Natural killer cell (primary cell): ENCODE data around the gene AHDC1. TPM values are rescaled to one million over a fixed set of nuclear protein-coding genes. Genes with fewer than 3 reads are reported as not detected.

Experiments used
- ATAC-seq, 3 donors: fragments of 150-1000 bp in 2 of 3; fragments of 200-7000 bp in 1 of 3; cut with Tn5 transposase; 1 replicate in 1 of 3; 2 replicates in 2 of 3; pipeline ENCODE4 v1.10.0; 2021; ENCODE audit warnings: mild to moderate bottlenecking in 2 of 3, moderate library complexity in 2 of 3
- DNase-seq, 2 donors: peaks; one replicate each; pipeline versions ENCODE4 v3.0.0 to v3.0.0-alpha.2; 2013 to 2021; ENCODE audit warnings: mixed read lengths in 1 of 2
- H3K27ac ChIP-seq: one replicate; pipeline ENCODE4 v1.5.1; 2013; ENCODE audit warnings: mild to moderate bottlenecking, low read length
- H3K27me3 ChIP-seq: one replicate; pipeline ENCODE4 v1.6.1; 2013; ENCODE audit warnings: low read length; ENCODE audit not compliant: control insufficient read depth, insufficient read depth
- H3K36me3 ChIP-seq: one replicate; pipeline ENCODE4 v1.6.1; 2013; ENCODE audit warnings: low read length; ENCODE audit not compliant: control insufficient read depth, insufficient read depth
- H3K4me1 ChIP-seq: one replicate; pipeline ENCODE4 v1.6.1; 2013; ENCODE audit warnings: low read length; ENCODE audit not compliant: control insufficient read depth, insufficient read depth
- H3K4me3 ChIP-seq: one replicate; pipeline ENCODE4 v1.5.1; 2013; ENCODE audit warnings: low read length
- H3K9me3 ChIP-seq: one replicate; pipeline ENCODE4 v1.6.1; 2013; ENCODE audit warnings: low read length; ENCODE audit not compliant: control insufficient read depth, insufficient read depth
- H3K27ac Mint-ChIP-seq, 2 donors: one replicate each; pipeline ENCODE4 v1.8.0; 2022; ENCODE audit warnings: mild to moderate bottlenecking in 2 of 2, mixed read lengths in 2 of 2, moderate library complexity in 1 of 2
- H3K27me3 Mint-ChIP-seq, 2 donors: one replicate each; pipeline ENCODE4 v1.8.0; 2022; ENCODE audit warnings: low read depth in 2 of 2, mixed read lengths in 2 of 2
- H3K36me3 Mint-ChIP-seq: one replicate; pipeline ENCODE4 v1.8.0; 2022; ENCODE audit warnings: mixed read lengths
- H3K4me1 Mint-ChIP-seq, 2 donors: one replicate each; pipeline ENCODE4 v1.8.0; 2022; ENCODE audit warnings: mixed read lengths in 2 of 2
- H3K4me3 Mint-ChIP-seq: one replicate; pipeline ENCODE4 v1.8.0; 2022; ENCODE audit warnings: mild to moderate bottlenecking, moderate library complexity, mixed read lengths
- H3K9me3 Mint-ChIP-seq, 2 donors: one replicate each; pipeline ENCODE4 v1.8.0; 2022; ENCODE audit warnings: mixed read lengths in 2 of 2
- WGBS: methylation state at CpG from one replicate; pipeline ENCODE4 v1.1.7; 2013; ENCODE audit warnings: missing lambda C conversion rate; ENCODE audit not compliant: insufficient coverage; 5-methylcytosine and 5-hydroxymethylcytosine counted together
- intact Hi-C: fragments of 100-400 bp; cut with micrococcal nuclease; formaldehyde crosslinking; loops from one replicate; pipeline ENCODE4 v1.14.2; 2022
- total RNA-seq, 4 donors: library from RNA; stranded (reverse); fragments of 120-200 nt in 1 of 4; gene quantifications; one replicate each; pipeline versions ENCODE4 v1.2.3 to v1.2.4, GENCODE V29; 2013 to 2022
- TF ChIP-seq, protein P1 (sequence below): fragments of 200-600 bp; IDR thresholded peaks from one replicate; pipeline ENCODE4 v1.8.0; 2022; ENCODE audit warnings: antibody characterized with exemption

Gene AHDC1
- total RNA-seq, 3 donors from 2014 or later (not counting 1 experiment from before 2014, with no cell fraction given) = 39.6 to 67.0 (median 47.0) TPM

DNA sequence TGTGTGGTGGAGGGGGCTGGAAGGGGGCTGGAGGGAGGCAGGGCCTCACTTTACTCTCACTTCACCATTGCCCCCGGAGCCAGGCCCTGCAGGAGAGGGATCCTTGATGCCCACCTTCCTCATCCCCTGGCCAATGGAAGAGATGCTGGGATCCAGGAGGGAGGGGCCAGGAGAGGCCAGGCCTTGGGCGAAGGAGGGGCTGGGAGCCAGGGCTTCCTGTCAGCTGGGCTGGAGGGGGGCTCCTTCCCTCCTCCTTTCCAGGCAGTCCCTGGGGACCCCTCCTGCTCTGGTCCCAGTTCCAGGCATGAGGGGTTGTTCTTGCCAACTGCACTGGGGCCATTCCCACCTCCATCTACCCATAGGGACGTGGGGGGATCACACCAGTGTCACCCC is 5.7 kb downstream of the AHDC1 start:
- peaks cover 27 to 42% of the 10 kb centered on the region in 2 donors for H3K4me1 Mint-ChIP-seq

DNA sequence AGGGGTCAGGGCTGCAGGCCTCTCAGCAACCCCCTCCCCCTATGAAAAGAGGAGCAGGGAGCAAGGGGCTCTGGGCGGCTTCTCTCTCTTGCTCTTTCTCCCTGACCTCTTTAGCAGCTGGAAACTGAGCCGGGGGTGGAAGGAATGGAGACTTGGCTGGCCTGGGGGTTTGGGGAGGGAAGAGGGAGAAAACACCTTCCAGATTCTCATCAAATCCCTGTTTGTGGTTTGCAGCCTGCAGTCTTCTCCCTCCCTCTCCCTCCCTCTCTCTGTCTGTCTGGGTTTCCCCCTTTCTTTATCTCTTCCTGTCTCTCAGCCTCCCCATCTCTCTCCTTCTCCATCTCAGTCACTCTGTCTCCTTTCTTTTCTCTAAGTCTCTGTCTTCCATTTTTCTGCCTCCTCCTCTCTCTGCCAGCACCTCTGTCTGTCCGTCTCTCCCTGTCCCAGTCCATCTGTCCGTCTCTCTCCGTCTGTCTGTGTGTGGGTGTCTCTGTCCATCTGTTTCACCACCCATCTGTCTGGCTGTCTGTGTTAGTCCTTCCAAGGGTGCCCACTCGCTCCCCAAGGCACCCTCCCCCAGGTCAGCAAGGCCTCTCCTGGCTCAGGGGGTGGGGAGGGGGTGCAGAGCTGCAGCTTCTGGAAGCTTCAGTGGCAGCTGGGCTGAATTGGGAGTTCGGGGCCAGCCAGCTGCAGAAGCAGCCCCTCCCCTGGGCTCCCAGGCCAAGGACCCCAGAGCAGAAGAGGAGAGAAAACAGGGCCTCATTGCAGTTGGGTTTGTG is 6.2 kb downstream of the AHDC1 start:
- Mint-ChIP-seq H3K27ac (peak overlapping the region; percentile 10 to 11), H3K4me3 (peak overlapping the region; percentile 51), H3K36me3 (no peaks in the 10 kb centered on the region), H3K4me1 (peaks cover 27 to 42% of the 10 kb centered on the region in 2 donors), H3K27me3 (no peaks in the 10 kb centered on the region), H3K9me3 (no peaks in the 10 kb centered on the region)
- Histone ChIP-seq H3K4me3 (no peak overlapping the region), H3K9me3 (no peaks in the 10 kb centered on the region), H3K27me3 (no peaks in the 10 kb centered on the region), H3K4me1 (peaks cover 93% of the 10 kb centered on the region), H3K27ac (no peak overlapping the region), H3K36me3 (no peaks in the 10 kb centered on the region)
- no peak for ATAC-seq
- TF ChIP-seq, protein P1, sequence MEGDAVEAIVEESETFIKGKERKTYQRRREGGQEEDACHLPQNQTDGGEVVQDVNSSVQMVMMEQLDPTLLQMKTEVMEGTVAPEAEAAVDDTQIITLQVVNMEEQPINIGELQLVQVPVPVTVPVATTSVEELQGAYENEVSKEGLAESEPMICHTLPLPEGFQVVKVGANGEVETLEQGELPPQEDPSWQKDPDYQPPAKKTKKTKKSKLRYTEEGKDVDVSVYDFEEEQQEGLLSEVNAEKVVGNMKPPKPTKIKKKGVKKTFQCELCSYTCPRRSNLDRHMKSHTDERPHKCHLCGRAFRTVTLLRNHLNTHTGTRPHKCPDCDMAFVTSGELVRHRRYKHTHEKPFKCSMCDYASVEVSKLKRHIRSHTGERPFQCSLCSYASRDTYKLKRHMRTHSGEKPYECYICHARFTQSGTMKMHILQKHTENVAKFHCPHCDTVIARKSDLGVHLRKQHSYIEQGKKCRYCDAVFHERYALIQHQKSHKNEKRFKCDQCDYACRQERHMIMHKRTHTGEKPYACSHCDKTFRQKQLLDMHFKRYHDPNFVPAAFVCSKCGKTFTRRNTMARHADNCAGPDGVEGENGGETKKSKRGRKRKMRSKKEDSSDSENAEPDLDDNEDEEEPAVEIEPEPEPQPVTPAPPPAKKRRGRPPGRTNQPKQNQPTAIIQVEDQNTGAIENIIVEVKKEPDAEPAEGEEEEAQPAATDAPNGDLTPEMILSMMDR = no peak
- intact Hi-C loops = no loop called here
- no peak for DNase-seq
- WGBS = 76% methylated on average over 4 of the region's 7 CpGs

More for the DNA sequence above, 5.7 kb downstream of the AHDC1 start:
- TF ChIP-seq, protein P1 = no peak
- no peaks in the 10 kb centered on the region for H3K36me3 ChIP-seq
- H3K4me3 ChIP-seq = no peak overlapping the region
- WGBS = 61% methylated on average over 2 of the region's 3 CpGs
- no peaks in the 10 kb centered on the region for H3K27me3 ChIP-seq
- H3K9me3 ChIP-seq = no peaks in the 10 kb centered on the region
- DNase-seq = no peak
- peak overlapping the region in 1 of 2 donors; percentile 74 for H3K27ac Mint-ChIP-seq
- no peaks in the 10 kb centered on the region for H3K27me3 Mint-ChIP-seq
- H3K27ac ChIP-seq = no peak overlapping the region
- H3K4me1 ChIP-seq = peaks cover 94% of the 10 kb centered on the region
- no peak for ATAC-seq
- no peaks in the 10 kb centered on the region for H3K9me3 Mint-ChIP-seq
- no peaks in the 10 kb centered on the region for H3K36me3 Mint-ChIP-seq
- no peak overlapping the region for H3K4me3 Mint-ChIP-seq
- intact Hi-C loops = no loop called here

DNA sequence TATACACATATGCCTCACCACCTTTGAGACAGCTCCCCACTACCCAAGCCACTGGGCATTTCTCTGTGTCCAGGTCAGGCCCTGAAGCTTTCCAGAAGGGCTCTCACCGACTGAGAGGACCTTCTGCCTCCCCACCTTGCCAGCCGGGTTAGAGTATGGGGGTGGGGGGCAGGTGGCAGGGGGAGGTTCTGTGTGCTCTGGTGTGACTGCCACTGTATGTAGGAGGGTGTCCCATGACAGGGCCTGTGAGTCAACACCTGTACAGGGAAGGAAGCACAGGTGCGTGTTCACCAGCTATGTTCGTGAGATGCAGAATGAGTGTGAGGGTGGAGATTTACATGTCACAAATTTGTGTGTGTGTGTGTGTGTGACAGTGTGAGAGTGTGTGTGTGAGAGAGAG is 7.0 kb downstream of the AHDC1 start:
- no peaks in the 10 kb centered on the region for H3K27me3 ChIP-seq
- no peak overlapping the region for H3K27ac ChIP-seq
- peaks cover 23 to 35% of the 10 kb centered on the region in 2 donors for H3K4me1 Mint-ChIP-seq
- no peaks in the 10 kb centered on the region for H3K36me3 Mint-ChIP-seq
- H3K9me3 Mint-ChIP-seq = no peaks in the 10 kb centered on the region
- peaks cover 86% of the 10 kb centered on the region for H3K4me1 ChIP-seq
- WGBS = 64% methylated on average over 4 of the region's 4 CpGs
- H3K4me3 ChIP-seq = no peak overlapping the region
- no peak overlapping the region for H3K4me3 Mint-ChIP-seq
- TF ChIP-seq, protein P1 = no peak
- no peak overlapping the region for H3K27ac Mint-ChIP-seq
- no peaks in the 10 kb centered on the region for H3K9me3 ChIP-seq
- intact Hi-C loops = no loop called here
- no peaks in the 10 kb centered on the region for H3K27me3 Mint-ChIP-seq
- DNase-seq = no peak
- ATAC-seq = no peak
- H3K36me3 ChIP-seq = no peaks in the 10 kb centered on the region
